H1 (cell line): ENCODE measurements around the gene BAIAP2L2. TPM values are rescaled to one million over a fixed set of nuclear protein-coding genes. Genes with fewer than 3 reads are reported as not detected.

Source experiments
- E2F6 ChIP-seq: IDR thresholded peaks from 2 replicates; pipeline ENCODE4 v1.6.1; 2012; ENCODE audit warnings: inconsistent platforms
- SUZ12 ChIP-seq: fragments of 200-600 bp; sonication (generic); IDR thresholded peaks from 2 replicates; pipeline ENCODE4 v1.6.1; 2012; ENCODE audit warnings: mild to moderate bottlenecking, inconsistent platforms, low read length, moderate library complexity, mixed read lengths
- TBP ChIP-seq: IDR thresholded peaks from 2 replicates; pipeline ENCODE4 v1.6.1; 2011; ENCODE audit warnings: low read depth, low read length, improper control_type of control experiment
- polyA plus RNA-seq, 7 experiments: library from polyadenylated mRNA; depleted of rRNA in 3 of 7; stranded (reverse) in 5 of 7; unstranded in 2 of 7; fragments of >200 nt in 5 of 7; fragments of 200-250 nt in 2 of 7; gene quantifications; 1 replicate in 5 of 7; 2 replicates in 1 of 7; 4 replicates in 1 of 7; pipeline versions ENCODE4 v1.2.1 to v1.2.3, GENCODE V29; 2011 to 2013; ENCODE audit warnings: missing spikeins in 2 of 7, mixed read lengths in 2 of 7
- total RNA-seq: library from RNA; stranded (reverse); fragmentation: NEBNext Ultra II Directional; extraction: Animal tissue kit (Norgen Biotek cat#: 25700); gene quantifications from 2 replicates; pipeline ENCODE4 v1.2.1, GENCODE V29; 2021

BAIAP2L2 gene
- total and polyA plus RNA-seq, 2 of the 8 experiments (the other 6 are each of a cell fraction or from before 2014, with no cell fraction given) = 5.4 to 10.0 TPM

- TF ChIP-seq TBP = no peak
- no peak for TF ChIP-seq SUZ12
- TF ChIP-seq E2F6 = no peak
Observed at GRCh38 chr22:38077096-38077495, 33.4 kb downstream of the BAIAP2L2 start (continued).
